H1 (cell line): ENCODE measurements around the gene ARHGAP42. TPM values are rescaled to one million over a fixed set of nuclear protein-coding genes. Genes with fewer than 3 reads are reported as not detected.

Experiments used
- CTCF ChIA-PET: fragments of 300-600 bp; sonication (Branson Sonifier 250); formaldehyde crosslinking; loops from one replicate; lab custom pipeline; 2021; ENCODE audit not compliant: partially characterized antibody; lab: Charles Lee
- POLR2A ChIA-PET: fragments of 300-600 bp; sonication (Branson Sonifier 250); formaldehyde crosslinking; loops from one replicate; lab custom pipeline; 2021; ENCODE audit warnings: inconsistent platforms; ENCODE audit not compliant: partially characterized antibody; lab: Charles Lee
- DNase-seq, 2 experiments: peaks; one replicate each; pipeline versions ENCODE4 v3.0.0 to v3.0.0-alpha.2; 2010 to 2022; ENCODE audit warnings: low spot score in 2 of 2, low read depth in 1 of 2, mixed read lengths in 1 of 2
- FAIRE-seq: peaks from 2 replicates; lab custom pipeline; 2011; peaks lifted over from hg19 to GRCh38; lab: Jason Lieb, UNC
- H2AFZ ChIP-seq: 2 replicates; pipeline ENCODE4 v1.8.1; 2012; ENCODE audit warnings: low read length, inconsistent platforms
- H2AK5ac ChIP-seq: 2 replicates; pipeline ENCODE4 v1.6.1; 2013; ENCODE audit warnings: low read depth, low read length
- H2BK120ac ChIP-seq: replicated peaks from 2 replicates; pipeline ENCODE3; 2013; ENCODE audit warnings: low read depth, low read length, inconsistent platforms
- H2BK12ac ChIP-seq: 2 replicates; pipeline ENCODE4 v1.6.1; 2013; ENCODE audit warnings: low read depth, low read length
- H2BK15ac ChIP-seq: 2 replicates; pipeline ENCODE4 v1.6.1; 2013; ENCODE audit warnings: low read length
- H2BK20ac ChIP-seq: 2 replicates; pipeline ENCODE4 v1.6.1; 2013; ENCODE audit warnings: low read length
- H2BK5ac ChIP-seq: 2 replicates; pipeline ENCODE4 v1.6.1; 2013; ENCODE audit warnings: low read depth, low read length
- H3K14ac ChIP-seq: 2 replicates; pipeline ENCODE4 v1.6.1; 2013; ENCODE audit warnings: inconsistent platforms; ENCODE audit not compliant: insufficient read length
- H3K18ac ChIP-seq: 2 replicates; pipeline ENCODE4 v1.6.1; 2013; ENCODE audit warnings: low read length; ENCODE audit errors: extremely low read depth
- H3K23ac ChIP-seq: 2 replicates; pipeline ENCODE4 v1.6.1; 2013; ENCODE audit warnings: inconsistent platforms; ENCODE audit not compliant: insufficient read length
- H3K23me2 ChIP-seq: 2 replicates; pipeline ENCODE4 v1.6.1; 2013; ENCODE audit warnings: low read depth, low read length
- H3K27ac ChIP-seq: 2 replicates; pipeline ENCODE4 v1.6.1; 2011; ENCODE audit warnings: low read depth, low read length, inconsistent platforms
- H3K27me3 ChIP-seq, 4 experiments: replicated peaks in 1 of 4; 1 replicate in 1 of 4; 2 replicates in 3 of 4; pipeline versions ENCODE4 v1.6.1 to v1.8.1; 2011 to 2013; ENCODE audit warnings: low read length in 3 of 4, mild to moderate bottlenecking in 3 of 4, inconsistent platforms in 2 of 4, mixed read lengths in 2 of 4, moderate library complexity in 1 of 4; ENCODE audit not compliant: control insufficient read depth in 3 of 4, insufficient read depth in 3 of 4; ENCODE audit errors: extremely low read depth in 1 of 4
- H3K36me3 ChIP-seq, 4 experiments: 2 replicates each; pipeline versions ENCODE4 v1.6.1 to v1.8.1; 2011 to 2013; ENCODE audit warnings: mild to moderate bottlenecking in 4 of 4, low read length in 3 of 4, moderate library complexity in 2 of 4, control low read depth in 1 of 4, inconsistent platforms in 1 of 4; ENCODE audit not compliant: insufficient read depth in 4 of 4, control insufficient read depth in 2 of 4
- H3K4ac ChIP-seq: replicated peaks from 2 replicates; pipeline ENCODE3; 2013; ENCODE audit warnings: low read length, low read depth, mixed read lengths, inconsistent platforms; ENCODE audit not compliant: insufficient read length
- H3K4me1 ChIP-seq, 4 experiments: replicated peaks in 1 of 4; 1 replicate in 1 of 4; 2 replicates in 3 of 4; pipeline versions ENCODE4 v1.6.1 to v1.8.1; 2011 to 2013; ENCODE audit warnings: low read length in 3 of 4, inconsistent platforms in 2 of 4, mixed read lengths in 1 of 4; ENCODE audit not compliant: insufficient read depth in 4 of 4, control insufficient read depth in 3 of 4
- H3K4me2 ChIP-seq, 2 experiments: 2 replicates each; pipeline versions ENCODE4 v1.6.1 to v1.8.1; 2011 to 2013; ENCODE audit warnings: low read depth in 2 of 2, low read length in 2 of 2, control low read depth in 1 of 2, inconsistent platforms in 1 of 2, mild to moderate bottlenecking in 1 of 2; ENCODE audit not compliant: insufficient read depth in 1 of 2
- H3K4me3 ChIP-seq, 4 experiments: fragments of 200-600, 300-600 bp in 1 of 4; sonication (generic), shearing (Covaris generic), sonication (Bioruptor Twin) in 1 of 4; 2 replicates each; pipeline versions ENCODE4 v1.5.1 to v1.8.1; 2011 to 2016; ENCODE audit warnings: low read length in 4 of 4, low read depth in 3 of 4, control low read depth in 2 of 4, inconsistent platforms in 2 of 4, mild to moderate bottlenecking in 2 of 4, mixed read lengths in 1 of 4, moderate library complexity in 1 of 4; ENCODE audit not compliant: insufficient read depth in 2 of 4; ENCODE audit errors: extremely low read depth in 1 of 4
- H3K56ac ChIP-seq: replicated peaks from 2 replicates; pipeline ENCODE3; 2013; ENCODE audit warnings: low read depth, mild to moderate bottlenecking, mixed read lengths, low read length, inconsistent platforms; ENCODE audit not compliant: insufficient read length
- H3K79me1 ChIP-seq: 2 replicates; pipeline ENCODE4 v1.6.1; 2013; ENCODE audit warnings: low read depth, low read length, control low read depth
- H3K79me2 ChIP-seq, 2 experiments: 2 replicates each; pipeline versions ENCODE4 v1.6.1 to v1.8.1; 2012 to 2013; ENCODE audit warnings: low read length in 2 of 2, mild to moderate bottlenecking in 2 of 2, inconsistent platforms in 1 of 2; ENCODE audit not compliant: insufficient read depth in 2 of 2, control insufficient read depth in 1 of 2
- H3K9ac ChIP-seq, 4 experiments: replicated peaks in 1 of 4; 1 replicate in 1 of 4; 2 replicates in 3 of 4; pipeline versions ENCODE4 v1.6.1 to v1.8.1; 2011 to 2013; ENCODE audit warnings: low read depth in 3 of 4, low read length in 3 of 4, control low read depth in 2 of 4, mild to moderate bottlenecking in 2 of 4, moderate library complexity in 2 of 4, inconsistent platforms in 1 of 4; ENCODE audit errors: extremely low read depth in 1 of 4
- H3K9me3 ChIP-seq, 2 experiments: 2 replicates each; pipeline versions ENCODE4 v1.6.1 to v1.8.1; 2012 to 2013; ENCODE audit warnings: mild to moderate bottlenecking in 2 of 2, moderate library complexity in 2 of 2, control low read depth in 1 of 2, inconsistent platforms in 1 of 2, low read depth in 1 of 2, low read length in 1 of 2, mixed read lengths in 1 of 2; ENCODE audit not compliant: insufficient read depth in 2 of 2
- H4K20me1 ChIP-seq, 2 experiments: replicated peaks in 1 of 2; 2 replicates each; pipeline versions ENCODE3 to v1.8.1; 2011 to 2013; ENCODE audit warnings: inconsistent platforms in 2 of 2, low read length in 2 of 2, mild to moderate bottlenecking in 1 of 2; ENCODE audit not compliant: insufficient read depth in 2 of 2, control insufficient read depth in 1 of 2
- H4K5ac ChIP-seq: 2 replicates; pipeline ENCODE4 v1.6.1; 2013; ENCODE audit warnings: low read length, low read depth, mixed read lengths, inconsistent platforms; ENCODE audit not compliant: insufficient read length
- H4K8ac ChIP-seq: 2 replicates; pipeline ENCODE4 v1.8.0; 2013; ENCODE audit warnings: mild to moderate bottlenecking, moderate library complexity, low read length, inconsistent platforms; ENCODE audit not compliant: insufficient read depth; ENCODE audit errors: extremely low read depth
- H4K91ac ChIP-seq: replicated peaks from 2 replicates; pipeline ENCODE3; 2013; ENCODE audit warnings: low read length, mixed read lengths, inconsistent platforms; ENCODE audit not compliant: insufficient read length
- ASH2L ChIP-seq: fragments of 200-600, 300-600 bp; sonication (generic); IDR thresholded peaks from one replicate; pipeline ENCODE4 v1.7.1; 2017; ENCODE audit warnings: low read length
- BCL11A ChIP-seq, 2 experiments: IDR thresholded peaks; one replicate each; pipeline ENCODE4 v1.6.1; 2011; ENCODE audit warnings: low read depth in 2 of 2, low read length in 2 of 2, mild to moderate bottlenecking in 2 of 2
- CEBPB ChIP-seq: IDR thresholded peaks from 2 replicates; pipeline ENCODE4 v1.6.1; 2012; ENCODE audit warnings: low read depth, low read length
- CHD1 ChIP-seq: IDR thresholded peaks from 2 replicates; pipeline ENCODE4 v1.6.1; 2012; ENCODE audit warnings: low read depth, low read length, improper control_type of control experiment
- GABPA ChIP-seq: IDR thresholded peaks from 2 replicates; pipeline ENCODE4 v1.6.1; 2011; ENCODE audit warnings: mild to moderate bottlenecking, low read length, moderate library complexity, borderline replicate concordance; ENCODE audit not compliant: insufficient read depth
- KDM4A ChIP-seq: IDR thresholded peaks from one replicate; pipeline ENCODE4 v1.7.1; 2012; ENCODE audit warnings: low read depth, mild to moderate bottlenecking, moderate library complexity, low read length, inconsistent platforms; ENCODE audit not compliant: severe bottlenecking
- SIRT6 ChIP-seq: IDR thresholded peaks from one replicate; pipeline ENCODE4 v1.7.1; 2012; ENCODE audit warnings: low read length, inconsistent platforms
- TAF7 ChIP-seq: optimal IDR thresholded peaks from 2 replicates; pipeline ENCODE3; 2011; ENCODE audit warnings: low read depth, mild to moderate bottlenecking, inconsistent platforms, low read length, moderate library complexity, borderline replicate concordance
- ZNF274 ChIP-seq: IDR thresholded peaks from 2 replicates; pipeline ENCODE4 v1.7.0; 2012; ENCODE audit warnings: low read length, borderline replicate concordance; ENCODE audit errors: extremely low read depth
- polyA plus RNA-seq, 7 experiments: library from polyadenylated mRNA; depleted of rRNA in 3 of 7; stranded (reverse) in 5 of 7; unstranded in 2 of 7; fragments of >200 nt in 5 of 7; fragments of 200-250 nt in 2 of 7; gene quantifications; 1 replicate in 5 of 7; 2 replicates in 1 of 7; 4 replicates in 1 of 7; pipeline versions ENCODE4 v1.2.1 to v1.2.3, GENCODE V29; 2011 to 2013; ENCODE audit warnings: missing spikeins in 2 of 7, mixed read lengths in 2 of 7
- total RNA-seq: library from RNA; stranded (reverse); fragmentation: NEBNext Ultra II Directional; extraction: Animal tissue kit (Norgen Biotek cat#: 25700); gene quantifications from 2 replicates; pipeline ENCODE4 v1.2.1, GENCODE V29; 2021
- TF ChIP-seq, protein P1 (sequence below): IDR thresholded peaks from 2 replicates; pipeline ENCODE4 v1.6.1; 2012; ENCODE audit warnings: inconsistent platforms
- TF ChIP-seq, protein P2 (sequence below): IDR thresholded peaks from 2 replicates; pipeline ENCODE4 v1.6.1; 2011; ENCODE audit warnings: low read depth, mild to moderate bottlenecking, low read length; ENCODE audit not compliant: insufficient read depth

ARHGAP42 gene
- total and polyA plus RNA-seq, 2 of the 8 experiments (the other 6 are each of a cell fraction or from before 2014, with no cell fraction given): 22.2 to 33.5 TPM

DNA sequence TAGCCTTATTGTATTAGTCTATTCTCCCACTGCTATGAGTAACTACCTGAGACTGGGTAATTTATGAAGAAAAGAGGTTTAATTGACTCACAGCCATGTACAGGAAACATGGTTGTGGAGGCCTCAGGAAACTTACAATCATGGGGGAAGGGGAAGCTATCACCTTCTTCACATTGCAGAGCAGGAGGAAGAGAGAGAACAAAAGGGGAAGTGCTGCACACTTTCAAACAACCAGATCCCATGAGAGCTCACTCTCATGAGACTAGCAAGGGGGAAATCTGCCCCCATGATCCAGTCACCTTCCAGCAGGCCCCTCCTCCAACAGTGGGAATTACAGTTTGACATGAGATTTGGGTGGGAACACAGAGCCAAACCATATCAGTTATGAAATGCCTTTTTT lies 179.4 kb downstream of the ARHGAP42 start:
- Histone ChIP-seq H4K8ac (no peak overlapping the region), H2BK120ac (no peak overlapping the region), H3K23ac (no peak overlapping the region), H3K36me3 (no peaks in the 10 kb centered on the region), H3K79me2 (no peaks in the 10 kb centered on the region), H3K79me1 (no peaks in the 10 kb centered on the region), H3K4me2 (no peak overlapping the region), H3K27ac (no peak overlapping the region), H3K14ac (no peak overlapping the region), H4K20me1 (no peaks in the 10 kb centered on the region), H2AFZ (no peak overlapping the region), H3K23me2 (no peaks in the 10 kb centered on the region), H3K27me3 (peaks cover 0 to 1% (median 0%) of the 10 kb centered on the region in 4 experiments; a peak in 1 of 7 replicates), H3K18ac (no peak overlapping the region), H2AK5ac (no peak overlapping the region), H2BK20ac (no peak overlapping the region), H3K4ac (no peak overlapping the region), H2BK5ac (no peak overlapping the region), H3K4me3 (no peak overlapping the region), H3K9me3 (no peaks in the 10 kb centered on the region), H4K5ac (no peak overlapping the region), H2BK15ac (no peak overlapping the region), H2BK12ac (no peak overlapping the region), H4K91ac (no peak overlapping the region), H3K56ac (no peak overlapping the region), H3K4me1 (peaks cover 0 to 4% (median 3%) of the 10 kb centered on the region in 4 experiments; a peak in 4 of 7 replicates), H3K9ac (no peak overlapping the region)
- FAIRE-seq (no peak), DNase-seq (no peak)
- POLR2A ChIA-PET: no interaction called here
- CTCF ChIA-PET: interaction anchor here (0.6 to 2.1 kb wide), 4 partner anchors 8 to 711 kb away, joined by 3 to 6 read pairs (median 3); no protein-coding TSS in a partner anchor
- TF ChIP-seq KDM4A (no peak), SIRT6 (no peak), ZNF274 (no peak), CHD1 (no peak), BCL11A (IDR thresholded peaks at IDR 0.05; ENCODE audit: low read depth in 2 of 2, low read length in 2 of 2) (no peak), TAF7 (no peak), CEBPB (no peak), ASH2L (no peak), GABPA (no peak)
- TF ChIP-seq, protein P1, sequence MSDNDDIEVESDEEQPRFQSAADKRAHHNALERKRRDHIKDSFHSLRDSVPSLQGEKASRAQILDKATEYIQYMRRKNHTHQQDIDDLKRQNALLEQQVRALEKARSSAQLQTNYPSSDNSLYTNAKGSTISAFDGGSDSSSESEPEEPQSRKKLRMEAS: no peak
- TF ChIP-seq, protein P2, sequence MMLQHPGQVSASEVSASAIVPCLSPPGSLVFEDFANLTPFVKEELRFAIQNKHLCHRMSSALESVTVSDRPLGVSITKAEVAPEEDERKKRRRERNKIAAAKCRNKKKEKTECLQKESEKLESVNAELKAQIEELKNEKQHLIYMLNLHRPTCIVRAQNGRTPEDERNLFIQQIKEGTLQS: no peak
